Endothelial cell of umbilical vein (primary cell): Measurements from ENCODE around the gene SCN9A. TPM values are rescaled to one million over a fixed set of nuclear protein-coding genes. Genes with fewer than 3 reads are reported as not detected.

Experiments used
- BruUV-seq: library from RNA; stranded (reverse); fragments of 400-500 nt; replicated peaks from 2 replicates; lab custom pipeline; 2021; lab: Mats Ljungman, UMichigan
- CTCF ChIA-PET: fragments of 300-600, 350-600 bp; sonication (Branson Sonifier 250); formaldehyde crosslinking; loops from one replicate; lab custom pipeline; 2021; ENCODE audit warnings: antibody characterized with exemption, inconsistent platforms; lab: Charles Lee
- POLR2A ChIA-PET: fragments of 300-600, 350-600 bp; sonication (Branson Sonifier 250); formaldehyde crosslinking; loops from one replicate; lab custom pipeline; 2021; ENCODE audit warnings: antibody characterized with exemption, inconsistent platforms; lab: Charles Lee
- DNase-seq: peaks from one replicate; pipeline ENCODE4 v3.0.0-alpha.2; 2011; ENCODE audit warnings: low read depth, low spot score
- FAIRE-seq: peaks from 2 replicates; lab custom pipeline; 2011; peaks lifted over from hg19 to GRCh38; lab: Jason Lieb, UNC
- H2AFZ ChIP-seq: 2 replicates; pipeline ENCODE4 v1.6.0; 2012; ENCODE audit warnings: low read depth, low read length, control low read depth, inconsistent platforms
- H3K27ac ChIP-seq: 2 replicates; pipeline ENCODE4 v1.5.1; 2011; ENCODE audit warnings: low read depth, mild to moderate bottlenecking, control low read depth, low read length, moderate library complexity; ENCODE audit not compliant: insufficient read depth
- H3K27me3 ChIP-seq, 2 experiments: 2 replicates each; pipeline versions ENCODE4 v1.6.0 to v1.6.1; 2011; ENCODE audit warnings: low read length in 2 of 2, mixed read lengths in 1 of 2; ENCODE audit not compliant: control insufficient read depth in 2 of 2, insufficient read depth in 2 of 2
- H3K36me3 ChIP-seq, 2 experiments: 2 replicates in 1 of 2; 3 replicates in 1 of 2; pipeline ENCODE4 v1.5.1; 2011; ENCODE audit warnings: low read length in 2 of 2, mild to moderate bottlenecking in 1 of 2, moderate library complexity in 1 of 2; ENCODE audit not compliant: control insufficient read depth in 2 of 2, insufficient read depth in 2 of 2; ENCODE audit errors: extremely low read depth in 1 of 2
- H3K4me1 ChIP-seq: 3 replicates; pipeline ENCODE4 v1.5.1; 2011; ENCODE audit warnings: mild to moderate bottlenecking, low read length; ENCODE audit not compliant: control insufficient read depth, insufficient read depth; ENCODE audit errors: extremely low read depth
- H3K4me2 ChIP-seq: 2 replicates; pipeline ENCODE4 v1.6.1; 2011; ENCODE audit warnings: low read length, control low read depth, mixed read lengths; ENCODE audit not compliant: insufficient read depth
- H3K4me3 ChIP-seq, 3 experiments: fragments of 200-600 bp in 1 of 3; sonication (generic), shearing (Covaris generic) in 1 of 3; replicated peaks in 1 of 3; 2 replicates each; pipeline ENCODE4 v1.5.1; 2011 to 2016; ENCODE audit warnings: control low read depth in 3 of 3, low read length in 3 of 3, mild to moderate bottlenecking in 2 of 3, inconsistent platforms in 1 of 3, low read depth in 1 of 3, moderate library complexity in 1 of 3; ENCODE audit not compliant: insufficient read depth in 1 of 3
- H3K79me2 ChIP-seq: 2 replicates; pipeline ENCODE4 v1.6.0; 2012; ENCODE audit warnings: low read length, inconsistent platforms; ENCODE audit not compliant: control insufficient read depth, insufficient read depth
- H3K9ac ChIP-seq: replicated peaks from 2 replicates; pipeline ENCODE3; 2011; ENCODE audit warnings: low read length, control low read depth; ENCODE audit not compliant: insufficient read depth; ENCODE audit errors: extremely low read depth
- H3K9me1 ChIP-seq: replicated peaks from 3 replicates; pipeline ENCODE4 v1.6.0; 2011; ENCODE audit warnings: mild to moderate bottlenecking, low read length; ENCODE audit not compliant: control insufficient read depth, insufficient read depth; ENCODE audit errors: extremely low read depth
- H3K9me3 ChIP-seq: replicated peaks from 2 replicates; pipeline ENCODE4 v1.5.1; 2012; ENCODE audit warnings: low read length, inconsistent platforms; ENCODE audit not compliant: control insufficient read depth, insufficient read depth
- H4K20me1 ChIP-seq: replicated peaks from 2 replicates; pipeline ENCODE3; 2011; ENCODE audit warnings: mild to moderate bottlenecking, low read length; ENCODE audit not compliant: control insufficient read depth, insufficient read depth; ENCODE audit errors: extremely low read depth
- EZH2 ChIP-seq: IDR thresholded peaks from 2 replicates; pipeline ENCODE4 v1.6.1; 2012; ENCODE audit warnings: borderline replicate concordance, low read depth, mild to moderate bottlenecking, moderate library complexity, low read length, inconsistent platforms; ENCODE audit not compliant: severe bottlenecking
- FOS ChIP-seq: IDR thresholded peaks from 2 replicates; pipeline ENCODE4 v1.6.1; 2011; ENCODE audit warnings: mild to moderate bottlenecking, low read length, moderate library complexity, borderline replicate concordance; ENCODE audit not compliant: insufficient read depth
- GATA2 ChIP-seq: IDR thresholded peaks from 2 replicates; pipeline ENCODE4 v1.7.0; 2011; ENCODE audit warnings: low read depth, mild to moderate bottlenecking, moderate library complexity, mixed read lengths, low read length; ENCODE audit not compliant: insufficient read length, insufficient read depth
- JUN ChIP-seq: IDR thresholded peaks from 2 replicates; pipeline ENCODE4 v1.6.1; 2011; ENCODE audit warnings: borderline replicate concordance, low read depth; ENCODE audit not compliant: insufficient read length, insufficient read depth
- MAX ChIP-seq: IDR thresholded peaks from 2 replicates; pipeline ENCODE4 v1.6.1; 2011; ENCODE audit not compliant: insufficient read depth, insufficient read length
- POLR2A ChIP-seq: IDR thresholded peaks from 2 replicates; pipeline ENCODE4 v1.6.1; 2012; ENCODE audit warnings: low read depth, mild to moderate bottlenecking, control low read depth, low read length
- POLR2AphosphoS5 ChIP-seq: IDR thresholded peaks from 2 replicates; pipeline ENCODE4 v1.6.1; 2012; ENCODE audit warnings: low read depth, mild to moderate bottlenecking, control low read depth, low read length, moderate library complexity; ENCODE audit not compliant: insufficient read depth
- dilution Hi-C: fragments of 300-500 bp; cut with MboI; formaldehyde crosslinking; loops from one replicate; pipeline ENCODE4 v1.15.0; 2019; ENCODE audit warnings: low sequenced_read_pairs; ENCODE audit not compliant: extremely low pct_ligation_motif_present
- intact Hi-C: fragments of 100-400 bp; cut with micrococcal nuclease; formaldehyde crosslinking; loops from one replicate; pipeline ENCODE4 v1.10.0; 2022
- polyA plus RNA-seq, 4 experiments: library from polyadenylated mRNA; depleted of rRNA in 3 of 4; stranded (reverse) in 3 of 4; unstranded in 1 of 4; fragments of >200 nt; gene quantifications; 2 replicates each; pipeline versions ENCODE4 v1.2.1 to v1.2.3, GENCODE V29; 2011 to 2012; ENCODE audit warnings: missing spikeins in 1 of 4
- total RNA-seq: library from RNA; stranded (reverse); gene quantifications from 2 replicates; pipeline ENCODE4 v1.2.3, GENCODE V29; 2021
- TF ChIP-seq, protein P1 (sequence below), 2 donors: IDR thresholded peaks; 1 replicate in 1 of 2; 2 replicates in 1 of 2; pipeline ENCODE4 v1.5.1; 2011; ENCODE audit warnings: low read length in 2 of 2, mild to moderate bottlenecking in 2 of 2, moderate library complexity in 2 of 2, control low read depth in 1 of 2, inconsistent platforms in 1 of 2, low read depth in 1 of 2; ENCODE audit not compliant: insufficient read depth in 1 of 2; ENCODE audit errors: extremely low read depth in 1 of 2

The SCN9A gene
- total and polyA plus RNA-seq, 2 donors (not counting 3 experiments of a cell fraction or from before 2014, with no cell fraction given) = 0.88 to 1.6 TPM

GRCh38 chr2:166233244-166233643 lies 142.5 kb downstream of the SCN9A start:
- H3K4me2 ChIP-seq = no peak overlapping the region
- H3K36me3 ChIP-seq = no peaks in the 10 kb centered on the region
- DNase-seq = no peak
- H3K27ac ChIP-seq = peak overlapping the region; percentile 95
- peaks cover 33% of the 10 kb centered on the region for H3K4me1 ChIP-seq
- no peaks in the 10 kb centered on the region for H4K20me1 ChIP-seq
- no peak for TF ChIP-seq GATA2
- TF ChIP-seq POLR2A = no peak
- no peak for TF ChIP-seq POLR2AphosphoS5
- no peak for TF ChIP-seq JUN
- TF ChIP-seq, protein P1, sequence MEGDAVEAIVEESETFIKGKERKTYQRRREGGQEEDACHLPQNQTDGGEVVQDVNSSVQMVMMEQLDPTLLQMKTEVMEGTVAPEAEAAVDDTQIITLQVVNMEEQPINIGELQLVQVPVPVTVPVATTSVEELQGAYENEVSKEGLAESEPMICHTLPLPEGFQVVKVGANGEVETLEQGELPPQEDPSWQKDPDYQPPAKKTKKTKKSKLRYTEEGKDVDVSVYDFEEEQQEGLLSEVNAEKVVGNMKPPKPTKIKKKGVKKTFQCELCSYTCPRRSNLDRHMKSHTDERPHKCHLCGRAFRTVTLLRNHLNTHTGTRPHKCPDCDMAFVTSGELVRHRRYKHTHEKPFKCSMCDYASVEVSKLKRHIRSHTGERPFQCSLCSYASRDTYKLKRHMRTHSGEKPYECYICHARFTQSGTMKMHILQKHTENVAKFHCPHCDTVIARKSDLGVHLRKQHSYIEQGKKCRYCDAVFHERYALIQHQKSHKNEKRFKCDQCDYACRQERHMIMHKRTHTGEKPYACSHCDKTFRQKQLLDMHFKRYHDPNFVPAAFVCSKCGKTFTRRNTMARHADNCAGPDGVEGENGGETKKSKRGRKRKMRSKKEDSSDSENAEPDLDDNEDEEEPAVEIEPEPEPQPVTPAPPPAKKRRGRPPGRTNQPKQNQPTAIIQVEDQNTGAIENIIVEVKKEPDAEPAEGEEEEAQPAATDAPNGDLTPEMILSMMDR (IDR thresholded peaks at IDR 0.05; ENCODE audit: extremely low read depth in 1 of 2, insufficient read depth in 1 of 2, low read depth in 1 of 2, low read length in 2 of 2) = no peak
- TF ChIP-seq EZH2 = no peak
- TF ChIP-seq MAX = no peak
- no peak for TF ChIP-seq FOS
- ChIA-PET POLR2A (no interaction called here), CTCF (interaction anchor here (1.2 to 1.6 kb wide), 3 partner anchors 53 to 178 kb away, joined by 3 to 6 read pairs (median 4); no protein-coding TSS in a partner anchor)
- no peaks in the 10 kb centered on the region for H3K79me2 ChIP-seq
- H3K9ac ChIP-seq = peak overlapping the region; percentile 62
- no peaks in the 10 kb centered on the region for H3K27me3 ChIP-seq
- no peaks in the 10 kb centered on the region for H3K9me3 ChIP-seq
- dilution Hi-C loops = no loop called here
- H2AFZ ChIP-seq = no peak overlapping the region
- H3K4me3 ChIP-seq = no peak overlapping the region
- no peaks in the 10 kb centered on the region for H3K9me1 ChIP-seq
- no TSS peak for BruUV-seq
- no peak for FAIRE-seq
- intact Hi-C loops = loop anchor here (10.0 kb wide), 2 partner anchors 178 to 1448 kb away; no protein-coding TSS in a partner anchor
